HCT116 (cell line): Measurements from ENCODE around the gene ZNF683. TPM values are rescaled to one million over a fixed set of nuclear protein-coding genes. Genes with fewer than 3 reads are reported as not detected.

Experiments used
- ATAC-seq: fragments of 200-7000 bp; cut with Tn5 transposase; 2 replicates; pipeline ENCODE4 v1.9.1; 2020; ENCODE audit warnings: mild to moderate bottlenecking, moderate library complexity
- BruUV-seq: library from RNA; stranded (reverse); fragments of 400-500 nt; replicated peaks from 2 replicates; lab custom pipeline; 2021; lab: Mats Ljungman, UMichigan
- CTCF ChIA-PET: fragments of 300-600 bp; sonication (Branson Sonifier 250); formaldehyde crosslinking; loops from one replicate; lab custom pipeline; 2021; ENCODE audit warnings: antibody characterized with exemption; lab: Charles Lee
- POLR2A ChIA-PET: fragments of 300-600, 350-600 bp; sonication (Branson Sonifier 250); formaldehyde crosslinking; loops from one replicate; lab custom pipeline; 2021; ENCODE audit warnings: antibody characterized with exemption; lab: Charles Lee
- RAD21 ChIA-PET, 2 experiments: fragments of 300-600 bp; sonication (Branson Sonifier 250); formaldehyde crosslinking; loops; one replicate each; lab custom pipeline; 2023; ENCODE audit warnings: low total read pairs in 2 of 2; ENCODE audit not compliant: uncharacterized antibody in 2 of 2, unreplicated experiment in 2 of 2, low non-redundant PET in 1 of 2; lab: Charles Lee
- DNase-seq: peaks from one replicate; pipeline ENCODE4 v3.0.0-alpha.2; 2010; ENCODE audit warnings: low read depth, low spot score
- H2AFZ ChIP-seq: fragments of 200-600 bp; shearing (Covaris generic), sonication (generic); 2 replicates; pipeline ENCODE4 v1.6.1; 2017; ENCODE audit warnings: low read depth, mixed run types, mixed read lengths, antibody characterized with exemption, low read length; ENCODE audit not compliant: poor library complexity, severe bottlenecking
- H3K27ac ChIP-seq: 2 replicates; pipeline ENCODE4 v1.5.1; 2012; ENCODE audit warnings: low read depth, low read length
- H3K27me3 ChIP-seq: fragments of 200-600 bp; sonication (generic); 2 replicates; pipeline ENCODE4 v1.6.1; 2016; ENCODE audit warnings: mixed run types, low read length, mixed read lengths; ENCODE audit not compliant: insufficient read depth
- H3K36me3 ChIP-seq, 2 experiments: fragments of 200-500 bp in 1 of 2; fragments of 200-600 bp in 1 of 2; sonication (Bioruptor generic) in 1 of 2; sonication (generic) in 1 of 2; 2 replicates each; pipeline versions ENCODE4 v1.5.1 to v1.6.1; 2014 to 2016; ENCODE audit warnings: low read length in 2 of 2, inconsistent platforms in 1 of 2, mixed read lengths in 1 of 2, mixed run types in 1 of 2; ENCODE audit not compliant: insufficient read depth in 2 of 2, control insufficient read depth in 1 of 2
- H3K4me1 ChIP-seq, 2 experiments: fragments of 200-600 bp in 1 of 2; sonication (generic) in 1 of 2; 2 replicates each; pipeline versions ENCODE4 v1.5.1 to v1.6.1; 2012 to 2017; ENCODE audit warnings: low read length in 2 of 2, inconsistent platforms in 1 of 2, mild to moderate bottlenecking in 1 of 2, mixed read lengths in 1 of 2, mixed run types in 1 of 2, moderate library complexity in 1 of 2; ENCODE audit not compliant: insufficient read depth in 2 of 2, control insufficient read depth in 1 of 2
- H3K4me2 ChIP-seq: fragments of 200-600 bp; sonication (generic); 2 replicates; pipeline ENCODE4 v1.6.1; 2017; ENCODE audit warnings: mixed run types, low read length, mixed read lengths
- H3K4me3 ChIP-seq, 2 experiments: fragments of 200-600 bp in 1 of 2; sonication (generic) in 1 of 2; replicated peaks in 1 of 2; 2 replicates each; pipeline ENCODE4 v1.5.1; 2011 to 2016; ENCODE audit warnings: low read length in 2 of 2, control low read depth in 1 of 2, low read depth in 1 of 2, mild to moderate bottlenecking in 1 of 2, mixed read lengths in 1 of 2, mixed run types in 1 of 2
- H3K79me2 ChIP-seq: fragments of 200-600 bp; sonication (generic); 2 replicates; pipeline ENCODE4 v1.6.1; 2017; ENCODE audit warnings: mild to moderate bottlenecking, mixed run types, low read length, moderate library complexity, mixed read lengths; ENCODE audit not compliant: insufficient read depth
- H3K9ac ChIP-seq: fragments of 200-600 bp; sonication (generic); 2 replicates; pipeline ENCODE4 v1.6.1; 2016; ENCODE audit warnings: low read length, mixed read lengths
- H3K9me2 ChIP-seq: fragments of 200-600 bp; sonication (generic), shearing (Covaris generic); 2 replicates; pipeline ENCODE4 v1.6.1; 2017; ENCODE audit warnings: mixed run types, mild to moderate bottlenecking, moderate library complexity; ENCODE audit not compliant: insufficient read depth
- H3K9me3 ChIP-seq, 2 experiments: fragments of 200-500 bp in 1 of 2; fragments of 200-600 bp in 1 of 2; sonication (Bioruptor generic) in 1 of 2; sonication (generic) in 1 of 2; 2 replicates each; pipeline ENCODE4 v1.6.1; 2014 to 2017; ENCODE audit warnings: low read length in 2 of 2, mixed read lengths in 2 of 2, inconsistent platforms in 1 of 2, low read depth in 1 of 2, mild to moderate bottlenecking in 1 of 2, mixed run types in 1 of 2, moderate library complexity in 1 of 2; ENCODE audit not compliant: control insufficient read depth in 1 of 2, insufficient read depth in 1 of 2
- H4K20me1 ChIP-seq: fragments of 200-600 bp; sonication (generic), shearing (Covaris generic); 2 replicates; pipeline ENCODE4 v1.6.1; 2017; ENCODE audit warnings: mixed run types, mild to moderate bottlenecking, moderate library complexity; ENCODE audit not compliant: insufficient read depth
- CEBPB ChIP-seq: IDR thresholded peaks from 2 replicates; pipeline ENCODE4 v1.6.1; 2012; ENCODE audit warnings: low read depth
- EGR1 ChIP-seq: IDR thresholded peaks from 2 replicates; pipeline ENCODE4 v1.6.1; 2012; ENCODE audit warnings: low read depth
- REST ChIP-seq: IDR thresholded peaks from 2 replicates; pipeline ENCODE4 v1.6.1; 2012; ENCODE audit warnings: low read depth
- SIN3A ChIP-seq: IDR thresholded peaks from 2 replicates; pipeline ENCODE4 v1.6.1; 2012; ENCODE audit warnings: low read depth
- YY1 ChIP-seq: IDR thresholded peaks from 2 replicates; pipeline ENCODE4 v1.6.1; 2011; ENCODE audit warnings: low read length, low read depth, moderate library complexity, mild to moderate bottlenecking; ENCODE audit not compliant: insufficient replicate concordance; ENCODE audit errors: extremely low read depth
- ZNF274 ChIP-seq: fragments of 200-500 bp; sonication (Bioruptor generic); IDR thresholded peaks from 2 replicates; pipeline ENCODE4 v1.6.1; 2014; ENCODE audit warnings: mild to moderate bottlenecking, low read depth, low read length, inconsistent platforms
- intact Hi-C: fragments of 100-400 bp; cut with micrococcal nuclease; formaldehyde crosslinking; loops from 2 replicates; pipeline ENCODE4 v1.10.0; 2022
- total RNA-seq: library from RNA; stranded (reverse); gene quantifications from one replicate; pipeline ENCODE4 v1.2.1, GENCODE V29; 2021; ENCODE audit not compliant: unreplicated experiment
- TF ChIP-seq, protein P1 (sequence below): IDR thresholded peaks from 2 replicates; pipeline ENCODE4 v1.6.1; 2012

Gene ZNF683
- total RNA-seq, 1 experiment from 2014 or later: not detected

GRCh38 chr1:26378879-26379251, 6.3 kb upstream of the ZNF683 start:
- peaks cover 18 to 25% of the 10 kb centered on the region in 2 experiments for H3K4me1 ChIP-seq
- H3K4me3 ChIP-seq: no peak overlapping the region
- peak overlapping the region; percentile 57 for H3K4me2 ChIP-seq
- H3K36me3 ChIP-seq: no peaks in the 10 kb centered on the region
- ATAC-seq: no peak
- TF ChIP-seq YY1 (no peak), CEBPB (no peak), REST (no peak), EGR1 (no peak), ZNF274 (no peak), SIN3A (no peak)
- TF ChIP-seq, protein P1, sequence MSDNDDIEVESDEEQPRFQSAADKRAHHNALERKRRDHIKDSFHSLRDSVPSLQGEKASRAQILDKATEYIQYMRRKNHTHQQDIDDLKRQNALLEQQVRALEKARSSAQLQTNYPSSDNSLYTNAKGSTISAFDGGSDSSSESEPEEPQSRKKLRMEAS: no peak
- ChIA-PET POLR2A (interaction anchor here (0.7 to 2.2 kb wide), 4 partner anchors 11 to 98 kb away, joined by 4 to 6 read pairs (median 5); partner anchors contain the start of gene CRYBG2), RAD21 (interaction anchor here in 1 of 2 experiments (0.6 to 0.9 kb wide), 2 partner anchors 13 to 38 kb away, joined by 3 to 6 read pairs; no protein-coding TSS in a partner anchor), CTCF (interaction anchor here (1.5 to 3.3 kb wide), 2 partner anchors 15 to 103 kb away, joined by 3 to 18 read pairs; no protein-coding TSS in a partner anchor)
- no peaks in the 10 kb centered on the region for H3K9me2 ChIP-seq
- no peak overlapping the region for H2AFZ ChIP-seq
- intact Hi-C loops: no loop called here
- H3K79me2 ChIP-seq: no peaks in the 10 kb centered on the region
- BruUV-seq: no TSS peak
- no peak for DNase-seq
- H3K9ac ChIP-seq: no peak overlapping the region
- H3K9me3 ChIP-seq: no peaks in the 10 kb centered on the region
- H4K20me1 ChIP-seq: no peaks in the 10 kb centered on the region
- no peaks in the 10 kb centered on the region for H3K27me3 ChIP-seq
- H3K27ac ChIP-seq: no peak overlapping the region
